ENCODE data around the gene CHURC1.

The CHURC1 gene

DNA sequence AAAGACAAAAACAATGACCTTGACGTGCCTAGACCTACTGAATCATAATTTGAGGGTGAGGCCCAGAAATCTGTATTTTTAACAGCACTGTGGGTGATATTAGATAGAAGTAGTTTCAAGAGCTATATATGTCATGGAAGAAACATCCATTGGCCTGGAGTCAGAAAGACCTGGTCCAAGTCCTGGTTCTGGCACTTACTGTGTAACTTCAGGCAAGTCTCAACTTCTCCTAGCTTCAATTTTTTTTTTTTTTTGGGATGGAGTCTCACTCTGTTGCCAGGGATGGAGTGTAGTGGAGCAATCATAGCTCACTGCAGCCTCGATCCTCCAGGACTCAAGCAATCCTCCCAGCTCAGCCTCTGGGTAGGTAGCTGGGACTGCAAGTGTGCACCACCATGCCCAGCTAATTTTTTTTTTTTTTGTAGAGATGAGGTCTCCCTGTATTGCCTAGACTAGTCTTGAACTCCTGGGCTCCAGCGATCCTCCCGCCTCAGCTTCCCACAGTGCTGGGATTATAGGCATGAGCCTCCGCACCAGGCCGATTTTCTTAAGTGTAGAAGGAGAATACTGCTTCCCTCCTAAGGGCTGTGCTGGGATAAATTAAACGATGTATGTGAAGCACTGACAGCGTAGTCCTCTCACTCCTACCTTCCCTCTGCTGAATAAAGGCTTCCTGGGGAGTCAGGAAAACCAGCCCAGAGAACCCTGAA, 42.6 kb downstream of the CHURC1 start:
- no peak for DNase-seq (ENCODE audit: low spot score)

DNA sequence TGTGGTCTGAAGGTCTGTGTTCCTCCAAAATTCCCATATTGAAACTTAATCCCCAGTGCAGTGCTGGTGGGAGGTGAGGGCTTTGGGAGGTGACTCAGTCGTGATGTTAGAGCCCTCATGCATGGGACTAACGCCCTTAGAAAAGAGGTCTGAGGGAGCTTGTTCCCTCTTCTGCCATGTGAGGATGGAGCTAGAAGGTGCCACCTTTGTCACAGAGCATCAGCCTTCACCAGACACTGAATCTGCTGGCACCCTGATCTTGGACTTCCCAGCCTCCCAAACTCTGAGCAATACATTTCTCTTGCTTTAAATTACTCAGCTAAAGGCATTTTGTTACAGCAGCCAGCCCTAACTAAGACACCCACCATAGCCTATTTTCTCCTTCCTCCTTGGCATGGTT, 43.9 kb downstream of the CHURC1 start:
- DNase-seq (ENCODE audit: low spot score): no peak

DNA sequence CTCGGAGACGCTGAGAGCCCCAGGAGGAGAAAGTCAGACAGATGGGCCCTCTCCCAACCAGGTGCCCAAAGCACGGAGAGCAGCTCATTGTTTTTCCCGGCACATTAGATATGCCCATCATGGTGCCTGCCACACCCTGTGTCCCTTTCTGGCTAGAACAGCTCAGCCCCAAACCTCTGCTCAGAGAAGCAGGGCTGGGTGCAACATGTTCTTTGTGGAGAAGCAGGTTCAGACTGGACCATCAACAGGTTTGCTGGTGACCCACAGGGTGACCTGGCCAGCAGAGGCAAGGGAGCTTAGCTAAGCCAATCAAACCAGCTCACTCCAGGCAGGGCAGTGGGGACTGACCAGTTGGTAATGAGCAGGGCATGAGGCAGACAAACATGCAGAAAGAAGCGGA, 44.5 kb downstream of the CHURC1 start:
- DNase-seq (ENCODE audit: low spot score): no peak

DNA sequence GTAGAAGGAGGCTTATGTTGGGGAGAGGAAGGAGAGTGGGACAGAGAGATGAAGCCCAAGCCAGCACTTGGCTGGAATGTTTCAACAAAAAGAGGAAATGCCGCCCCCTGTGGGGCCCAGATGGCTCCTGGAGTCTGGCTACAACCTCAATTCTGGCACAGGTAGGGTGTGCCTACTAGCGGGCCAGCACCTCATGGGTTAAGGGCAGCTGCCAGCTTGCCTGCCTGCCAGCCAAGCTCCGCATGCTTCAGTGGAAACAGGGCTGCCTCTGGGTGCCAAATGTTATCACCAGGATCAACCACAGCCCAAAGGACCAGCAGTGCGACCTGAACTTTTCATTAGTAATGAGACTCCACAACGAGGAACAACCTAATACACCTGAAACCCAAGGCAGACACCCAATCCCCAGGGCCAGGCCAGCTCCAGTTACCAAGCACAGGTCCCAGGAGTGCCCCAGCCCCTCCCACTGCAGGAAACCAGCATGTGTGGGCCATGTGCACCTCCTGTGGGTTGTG, 46.6 kb downstream of the CHURC1 start:
- no peak for DNase-seq (ENCODE audit: low spot score)

DNA sequence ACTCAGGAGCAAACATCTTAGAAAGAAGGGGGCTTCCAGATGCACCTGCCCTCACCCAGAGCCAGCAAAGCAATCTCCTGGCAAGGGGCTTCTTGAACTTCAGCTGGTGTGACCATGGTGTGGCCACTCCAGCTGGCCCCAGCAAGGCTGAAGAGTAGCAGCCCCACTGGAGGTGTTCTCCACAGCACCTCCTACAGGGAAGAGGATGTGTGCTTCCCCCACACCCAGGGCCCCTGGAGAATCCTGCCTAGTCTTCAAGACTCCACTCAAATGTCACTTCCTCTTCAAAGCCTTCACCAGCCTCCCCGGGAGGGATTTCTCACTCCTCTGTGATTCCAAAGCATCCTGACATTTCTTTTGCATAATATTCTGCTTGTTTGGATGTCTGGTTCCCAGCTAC, 49.4 kb downstream of the CHURC1 start:
- no peak for DNase-seq (ENCODE audit: low spot score)

DNA sequence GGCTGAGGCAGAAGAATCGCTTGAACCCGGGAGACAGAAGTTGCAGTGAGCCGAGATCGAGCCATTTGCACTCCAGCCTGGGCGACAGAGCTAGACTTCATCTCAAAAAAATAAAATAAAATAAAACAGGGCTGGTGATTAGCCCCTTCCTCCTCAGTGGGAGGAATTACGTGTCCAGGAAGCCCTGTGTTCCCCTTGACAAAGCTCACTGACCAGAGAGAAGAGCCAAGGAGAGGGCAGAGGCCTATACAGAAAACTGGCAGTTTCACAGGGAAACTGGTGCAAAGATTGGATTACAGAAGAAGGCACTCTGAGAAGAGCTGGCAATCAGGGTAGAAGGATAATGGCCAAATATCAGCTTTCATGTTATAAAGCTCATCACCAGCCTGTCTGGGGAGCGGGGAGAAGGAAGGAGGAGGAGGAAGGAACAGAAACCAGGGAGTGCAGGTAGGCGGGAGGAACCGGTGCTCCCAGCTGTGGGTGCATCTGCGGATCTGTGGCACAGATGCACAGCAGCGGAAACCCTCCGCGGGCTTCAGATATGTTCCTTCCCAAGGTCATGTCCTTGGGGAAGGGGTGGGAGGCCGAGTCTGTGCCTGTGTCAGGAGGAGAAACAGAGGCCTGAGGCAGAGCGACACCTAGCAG, 51.2 kb downstream of the CHURC1 start:
- DNase-seq (ENCODE audit: low spot score): no peak

DNA sequence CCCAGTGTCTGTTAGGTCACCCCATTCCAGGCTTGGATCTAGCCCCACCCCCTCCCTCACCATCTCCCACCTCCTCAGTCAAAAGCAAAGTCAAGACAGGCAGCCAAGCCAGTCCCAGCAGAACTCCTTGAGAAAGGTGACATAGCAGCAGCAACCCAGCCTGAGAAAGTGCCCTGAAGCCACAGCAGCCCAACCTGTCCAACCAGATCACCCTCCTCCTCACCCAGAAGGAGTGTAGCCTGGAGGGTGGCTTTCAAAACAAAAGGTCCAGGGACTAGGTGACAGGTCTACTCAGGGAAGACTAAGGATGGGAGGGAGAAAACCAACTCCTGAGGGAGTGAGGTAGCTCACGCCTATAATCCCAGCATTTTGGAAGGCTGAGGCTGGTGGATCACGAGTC, 52.7 kb downstream of the CHURC1 start:
- no peak for DNase-seq (ENCODE audit: low spot score)

DNA sequence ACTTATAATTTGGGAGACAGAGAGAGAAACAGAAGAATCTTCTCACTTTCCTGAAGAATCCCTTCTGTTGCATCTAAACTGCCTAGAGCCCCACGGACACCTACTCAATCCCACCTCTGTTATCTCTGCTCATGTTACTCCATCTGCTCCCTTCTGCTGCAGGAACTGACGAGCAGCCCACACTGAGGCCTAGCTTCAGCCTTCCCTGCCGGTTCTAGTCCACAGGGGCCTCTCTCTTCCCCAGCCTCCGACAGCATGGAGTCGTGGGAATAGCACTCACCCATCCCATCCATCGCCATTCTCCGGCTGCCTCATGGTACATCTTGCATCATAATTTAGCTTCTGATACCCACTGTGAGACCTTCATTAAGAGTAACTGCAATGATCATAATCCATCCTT, 53.9 kb downstream of the CHURC1 start:
- no peak for DNase-seq (ENCODE audit: low spot score)

DNA sequence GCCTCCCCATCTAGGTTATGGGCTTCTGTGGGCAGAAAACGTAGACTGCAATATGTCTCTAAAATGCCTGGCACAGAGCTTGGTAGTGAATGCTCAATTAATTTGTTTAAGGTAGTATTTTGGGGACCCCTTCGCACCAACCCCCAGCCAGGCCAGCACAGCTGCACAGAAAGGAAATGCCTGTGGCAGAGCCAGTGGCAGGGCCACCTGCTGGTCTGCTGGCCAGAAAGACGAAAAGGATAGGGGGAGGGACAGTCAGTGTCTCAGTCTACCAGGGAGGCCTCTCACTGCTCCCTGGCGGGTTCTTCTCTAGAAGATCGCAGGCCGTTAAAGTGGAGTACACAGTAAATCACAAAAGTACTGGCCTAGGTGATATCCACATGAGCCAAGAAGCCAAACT, 54.4 kb downstream of the CHURC1 start:
- no peak for DNase-seq (ENCODE audit: low spot score)

DNA sequence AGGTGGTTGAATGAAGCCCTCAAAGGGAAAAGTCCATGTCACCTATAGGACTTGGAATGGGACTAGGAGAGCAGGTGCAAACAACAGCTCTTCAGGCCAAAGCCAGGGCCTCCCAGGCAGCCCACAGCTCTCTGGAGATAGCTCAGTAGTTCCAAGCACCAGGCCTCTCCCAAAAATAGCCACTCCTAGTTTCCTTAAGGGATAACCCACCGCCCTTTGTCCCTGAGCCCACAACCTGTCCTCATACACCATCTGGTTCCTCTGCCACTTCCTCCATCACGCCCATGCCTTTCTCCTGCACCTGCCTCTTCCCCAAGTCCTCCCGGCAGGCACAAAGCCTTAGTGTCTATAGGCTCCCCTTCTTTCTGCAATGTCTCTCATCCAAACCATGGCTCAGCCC, 55.8 kb downstream of the CHURC1 start:
- DNase-seq (ENCODE audit: low spot score): no peak

DNA sequence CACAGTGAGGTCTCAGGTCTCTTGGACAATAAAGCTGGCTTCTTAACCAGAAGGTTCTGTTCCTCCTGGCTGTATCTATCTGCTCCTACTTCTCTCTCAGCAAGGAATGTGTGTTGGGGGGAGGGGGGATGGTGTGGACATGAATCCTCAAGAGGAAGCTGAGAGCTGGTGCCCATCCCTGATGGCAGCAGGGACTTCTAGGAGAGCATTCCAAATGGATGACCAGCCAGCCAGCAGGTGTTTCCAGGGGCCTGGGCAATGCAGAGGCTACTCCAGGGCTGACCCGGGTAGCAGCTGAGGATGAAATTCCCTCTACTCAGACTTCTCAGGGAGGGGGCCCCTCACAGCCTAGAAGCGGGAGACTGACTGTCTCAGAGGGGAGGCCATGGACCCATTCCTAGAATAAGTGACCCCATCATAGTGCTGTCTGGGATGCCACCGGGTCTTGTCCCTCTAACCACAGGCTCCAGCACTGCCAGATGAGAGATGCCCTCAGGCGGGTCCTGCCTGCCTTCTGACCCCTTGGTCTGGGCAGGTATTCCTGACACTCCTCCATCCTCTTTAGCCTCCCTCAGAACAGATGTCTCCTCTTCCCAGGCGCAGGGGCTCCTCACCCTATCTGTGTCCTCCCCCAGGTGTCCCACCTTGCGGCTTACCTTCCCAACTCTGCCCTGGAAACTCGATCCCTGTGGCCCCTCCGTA, 56.7 kb downstream of the CHURC1 start:
- peak; percentile 30 for DNase-seq (ENCODE audit: low spot score)

DNA sequence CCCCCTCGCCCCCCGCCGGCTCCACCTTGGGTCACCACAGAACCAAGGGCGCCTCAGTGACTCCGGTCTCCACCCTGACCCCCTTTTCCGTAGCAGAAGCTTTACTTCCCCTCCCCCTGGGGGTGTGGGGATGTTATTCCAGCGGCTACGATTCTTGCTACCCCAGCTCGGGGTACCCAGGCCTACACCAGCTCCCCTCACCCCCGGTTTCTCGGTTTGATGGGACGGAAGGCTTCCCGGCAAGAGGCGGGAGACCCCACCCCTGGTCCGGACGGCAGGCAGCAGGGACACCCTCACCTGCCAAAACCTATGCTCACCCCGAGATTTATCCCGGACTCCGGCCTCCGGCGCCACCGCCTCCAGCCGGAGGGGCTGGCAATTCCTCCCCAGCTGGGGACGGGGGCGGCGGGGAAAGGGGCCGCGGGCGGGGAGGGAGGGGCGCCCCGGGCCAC, 57.3 kb downstream of the CHURC1 start:
- no peak for DNase-seq (ENCODE audit: low spot score)

DNA sequence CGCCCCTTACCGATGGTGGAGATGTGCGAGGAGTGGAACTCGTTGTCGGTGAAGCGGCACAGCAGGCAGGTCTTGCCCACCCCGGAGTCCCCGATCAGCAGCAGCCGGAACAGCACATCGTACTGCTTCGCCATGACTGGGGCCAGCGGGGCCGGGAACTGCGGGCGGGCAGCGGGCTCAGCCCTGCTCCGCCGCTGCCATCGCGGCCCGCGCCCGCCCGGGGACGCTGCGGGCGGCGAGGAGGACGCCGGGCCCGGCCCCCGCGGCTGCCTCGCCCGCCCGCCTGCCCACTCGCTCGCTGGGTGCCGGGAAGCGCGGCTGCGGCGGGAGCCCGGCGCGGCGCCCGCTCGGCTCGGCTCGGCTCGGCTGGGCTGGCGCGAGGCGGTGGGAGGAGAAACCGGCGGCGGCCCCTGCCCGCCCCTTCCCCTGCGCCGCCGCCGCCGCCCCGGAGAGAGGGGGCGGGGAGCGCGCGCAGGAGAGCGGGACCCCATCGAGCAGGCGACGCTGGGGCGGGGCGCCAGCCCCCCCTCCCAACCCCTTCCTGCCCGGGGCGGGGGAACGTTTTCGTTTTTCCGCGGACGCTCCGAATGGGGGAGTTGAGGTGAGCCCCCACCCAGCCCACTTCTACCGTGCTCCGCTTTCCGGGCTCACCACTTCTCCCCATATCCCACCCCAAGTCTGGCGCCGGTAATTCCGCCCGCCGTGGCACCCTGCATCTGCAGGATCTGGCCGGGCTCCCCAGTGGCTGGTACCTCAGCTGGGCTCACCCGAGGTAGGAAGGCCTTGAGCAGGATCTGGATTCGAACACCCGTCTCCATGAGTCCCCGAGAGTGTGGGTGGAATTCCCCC, 57.9 kb downstream of the CHURC1 start, which contains the start of gene RAB15:
RAB15 (minus strand) TSS at position 394 of the 849 bp plus-strand sequence; CDS start at position 134, 260 bp downstream.
- DNase-seq (ENCODE audit: low spot score): peak; percentile 66

DNA sequence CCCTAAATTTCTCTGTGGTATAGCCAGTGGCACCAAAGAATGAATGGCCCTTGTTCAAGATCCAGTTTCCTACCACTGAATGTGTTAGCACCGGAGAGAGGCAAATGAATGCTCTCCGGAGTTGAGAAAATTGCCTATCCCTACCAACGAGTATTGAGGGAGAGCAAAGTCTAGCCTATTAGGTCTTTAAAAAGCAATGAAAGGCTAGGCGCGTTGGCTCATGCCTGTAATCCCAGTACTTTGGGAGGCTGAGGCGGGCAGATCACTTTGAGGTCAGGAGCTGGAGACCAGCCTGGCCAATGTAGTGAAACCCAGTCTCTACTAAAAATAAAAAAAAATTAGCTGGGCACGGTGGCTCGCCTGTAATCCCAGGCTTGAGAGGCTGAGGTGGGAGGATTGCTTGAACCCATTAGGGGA, 58.8 kb downstream of the CHURC1 start:
- DNase-seq (ENCODE audit: low spot score): no peak

DNA sequence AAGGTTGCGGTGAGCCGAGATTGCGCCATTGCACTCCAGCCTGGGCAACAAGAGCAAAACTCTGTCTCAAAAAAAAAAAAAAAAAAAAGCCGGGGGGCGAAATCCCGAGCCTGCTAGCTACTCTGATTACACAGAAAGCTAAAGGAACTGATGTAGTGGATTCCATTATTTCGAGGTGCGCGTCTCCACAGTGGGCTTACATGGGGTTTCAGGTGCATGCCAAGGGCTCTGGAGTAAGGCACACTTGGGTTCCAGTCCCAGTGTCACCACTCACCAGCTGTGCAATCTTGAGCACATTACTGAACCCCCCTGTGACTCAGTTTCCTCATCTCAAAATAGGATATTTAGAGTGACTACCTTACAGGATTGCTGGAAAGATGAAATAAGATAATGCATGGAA, 59.6 kb downstream of the CHURC1 start:
- DNase-seq (ENCODE audit: low spot score): no peak

DNA sequence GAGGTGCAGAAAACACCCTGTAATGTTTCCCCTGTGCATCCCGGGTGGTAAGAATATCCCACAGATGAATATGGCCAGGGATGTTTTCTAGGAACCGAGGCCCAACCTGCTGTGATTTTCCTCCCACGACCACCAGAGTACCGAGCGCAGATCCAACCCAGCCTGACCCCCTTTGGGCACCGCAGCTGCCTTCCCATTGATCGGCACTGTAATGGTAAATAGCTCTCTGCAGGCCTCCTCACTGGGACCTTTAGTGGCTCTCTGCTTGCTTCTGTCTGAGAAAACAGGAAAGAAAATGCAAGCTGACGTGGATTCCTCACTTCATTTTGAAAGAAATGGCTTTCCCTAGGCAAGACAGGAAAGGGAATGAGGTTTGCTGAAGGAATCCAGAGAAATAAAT, 60.3 kb downstream of the CHURC1 start:
- no peak for DNase-seq (ENCODE audit: low spot score)

DNA sequence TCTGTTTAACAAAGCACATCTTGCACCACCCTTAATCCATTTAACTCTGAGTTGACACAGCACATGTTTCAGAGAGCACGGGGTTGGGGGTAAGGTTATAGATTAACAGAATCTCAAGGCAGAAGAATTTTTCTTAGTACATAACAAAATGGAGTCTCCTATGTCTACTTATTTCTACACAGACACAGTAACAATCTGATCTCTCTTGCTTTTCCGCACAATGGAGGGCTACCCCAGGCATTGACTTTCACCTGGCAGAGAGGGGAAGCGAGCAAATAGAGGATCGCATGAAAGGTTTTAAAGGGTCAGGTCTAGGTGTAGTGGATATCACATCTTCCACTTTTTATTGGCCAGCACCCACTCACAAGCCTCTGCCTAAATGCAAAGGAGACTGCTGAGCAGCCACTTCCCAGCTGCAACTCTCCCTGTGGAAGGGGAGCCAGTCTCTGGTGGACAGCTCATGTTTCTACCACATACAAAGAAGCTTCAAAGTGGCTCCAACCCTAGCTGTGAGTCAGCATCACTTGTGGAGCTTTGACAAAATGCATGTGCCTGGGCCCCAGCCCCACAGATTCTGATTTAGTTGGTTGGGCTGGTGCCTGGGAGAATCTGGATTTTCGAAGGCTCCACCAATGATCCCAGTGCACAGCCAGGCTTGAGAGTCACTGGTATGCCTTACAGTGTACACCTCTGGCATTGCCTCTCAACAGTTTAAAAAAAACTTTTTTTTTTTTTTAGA, 65.2 kb downstream of the CHURC1 start:
- no peak for DNase-seq (ENCODE audit: low spot score)

DNA sequence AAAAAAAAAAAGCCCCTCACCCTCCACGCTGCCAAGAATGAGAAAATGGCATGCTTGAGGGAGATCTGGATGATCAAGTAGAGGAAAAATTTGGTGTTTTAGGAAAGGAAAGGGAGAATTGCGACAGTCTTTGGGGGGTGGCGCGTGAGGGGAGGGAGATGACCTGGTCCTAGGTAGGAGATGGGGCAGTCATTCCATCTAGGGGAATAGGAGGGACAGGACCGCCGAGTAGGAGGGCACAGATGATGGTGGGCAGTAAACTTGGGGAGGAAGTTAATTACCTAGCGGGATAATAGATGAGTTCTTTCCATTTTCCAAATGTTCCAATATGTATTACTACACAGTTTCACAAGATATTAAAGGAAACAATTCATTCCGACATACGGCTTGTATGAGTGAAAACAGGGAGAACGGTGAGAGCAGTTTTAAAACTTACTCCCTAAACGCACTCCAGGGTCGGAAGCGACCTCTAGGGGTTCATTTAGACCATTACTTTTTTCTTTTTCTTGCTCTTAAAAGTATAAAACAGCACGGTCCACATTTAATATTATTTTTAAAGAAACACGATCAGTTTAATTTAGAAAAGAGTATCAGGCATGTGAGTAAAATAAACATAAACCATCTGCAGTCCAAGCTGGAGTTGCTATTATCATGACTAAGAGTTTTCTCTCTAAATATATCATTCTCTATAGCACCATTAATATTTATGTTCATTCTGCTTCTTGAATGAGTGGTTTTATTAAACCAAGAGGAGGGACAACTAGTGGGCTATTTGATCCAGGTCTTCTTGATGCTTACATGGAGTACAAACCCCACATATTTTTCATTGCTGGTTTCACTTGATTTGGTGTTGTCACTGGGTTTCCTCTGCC, 69.4 kb downstream of the CHURC1 start:
- DNase-seq (ENCODE audit: low spot score): peak; percentile 54
